Measurements from ENCODE around the gene GPR176. TPM values are rescaled to one million over a fixed set of nuclear protein-coding genes. Genes with fewer than 3 reads are reported as not detected.

GPR176 gene
- total and polyA plus RNA-seq, 2 donors from 2014 or later, result 2.9 to 7.6 TPM

- FAIRE-seq (no peak), DNase-seq (peak in 1 of 5 donors; percentile 34)
- intact Hi-C loops (cut with DNase I), result no loop called here
- H3K36me3 ChIP-seq (ENCODE audit: control insufficient read depth in 2 of 3, insufficient read depth in 3 of 3, low read length in 3 of 3), result no peaks in the 10 kb centered on the region
- no peaks in the 10 kb centered on the region for H3K4me1 ChIP-seq (ENCODE audit: control insufficient read depth in 2 of 3, insufficient read depth in 2 of 3, low read depth in 1 of 3, low read length in 3 of 3)
- H3K9ac ChIP-seq (ENCODE audit: low read length in 3 of 3), result no peak overlapping the region
- no peaks in the 10 kb centered on the region for H3K27me3 ChIP-seq (ENCODE audit: control insufficient read depth, insufficient read depth, low read length)
- no peak for TF ChIP-seq CTCF (IDR thresholded peaks at IDR 0.05; ENCODE audit: borderline replicate concordance, extremely low read depth, insufficient read depth)
- H3K4me3 ChIP-seq (ENCODE audit: low read length in 3 of 3), result no peak overlapping the region
- H3K9me3 ChIP-seq (ENCODE audit: control insufficient read depth in 2 of 3, insufficient read depth in 1 of 3, low read length in 3 of 3), result no peaks in the 10 kb centered on the region
- H3K27ac ChIP-seq (ENCODE audit: low read depth in 2 of 2, low read length in 2 of 2), result no peak overlapping the region
These were observed 125.1 kb downstream of the GPR176 start for GRCh38 chr15:39794954-39795353.

GRCh38 chr15:39793923-39794322, 126.1 kb downstream of the GPR176 start:
- no peak for DNase-seq
- Histone ChIP-seq H3K9me3 (ENCODE audit: control insufficient read depth in 2 of 3, insufficient read depth in 1 of 3, low read length in 3 of 3) (no peaks in the 10 kb centered on the region), H3K9ac (ENCODE audit: low read length in 3 of 3) (no peak overlapping the region), H3K27ac (ENCODE audit: low read depth in 2 of 2, low read length in 2 of 2) (no peak overlapping the region), H3K36me3 (ENCODE audit: control insufficient read depth in 2 of 3, insufficient read depth in 3 of 3, low read length in 3 of 3) (no peaks in the 10 kb centered on the region), H3K4me1 (ENCODE audit: control insufficient read depth in 2 of 3, insufficient read depth in 2 of 3, low read depth in 1 of 3, low read length in 3 of 3) (no peaks in the 10 kb centered on the region), H3K27me3 (ENCODE audit: control insufficient read depth, insufficient read depth, low read length) (no peaks in the 10 kb centered on the region), H3K4me3 (ENCODE audit: low read length in 3 of 3) (no peak overlapping the region)
- intact Hi-C loops (cut with DNase I), result no loop called here
- no peak for TF ChIP-seq CTCF (IDR thresholded peaks at IDR 0.05; ENCODE audit: borderline replicate concordance, extremely low read depth, insufficient read depth)
- no peak for FAIRE-seq

GRCh38 chr15:39792844-39793335, 127.2 kb downstream of the GPR176 start:
- Histone ChIP-seq H3K4me3 (ENCODE audit: low read length in 3 of 3) (no peak overlapping the region), H3K9ac (ENCODE audit: low read length in 3 of 3) (no peak overlapping the region), H3K27me3 (ENCODE audit: control insufficient read depth, insufficient read depth, low read length) (no peaks in the 10 kb centered on the region), H3K36me3 (ENCODE audit: control insufficient read depth in 2 of 3, insufficient read depth in 3 of 3, low read length in 3 of 3) (no peaks in the 10 kb centered on the region), H3K9me3 (ENCODE audit: control insufficient read depth in 2 of 3, insufficient read depth in 1 of 3, low read length in 3 of 3) (no peaks in the 10 kb centered on the region), H3K27ac (ENCODE audit: low read depth in 2 of 2, low read length in 2 of 2) (no peak overlapping the region), H3K4me1 (ENCODE audit: control insufficient read depth in 2 of 3, insufficient read depth in 2 of 3, low read depth in 1 of 3, low read length in 3 of 3) (no peaks in the 10 kb centered on the region)
- TF ChIP-seq CTCF (IDR thresholded peaks at IDR 0.05; ENCODE audit: borderline replicate concordance, extremely low read depth, insufficient read depth), result no peak
- DNase-seq, result no peak
- intact Hi-C loops (cut with DNase I), result no loop called here
- no peak for FAIRE-seq

All from kidney (tissue), 14 donors.